Right cardiac atrium (tissue), 5 donors: ENCODE data around the gene TMEM140. TPM values are rescaled to one million over a fixed set of nuclear protein-coding genes. Genes with fewer than 3 reads are reported as not detected.
"Not testable (repeated sequence)": the region's sequence is repeated elsewhere in the genome, so short reads cannot be mapped to it uniquely, and the experiment has no call there.

Source experiments
- ATAC-seq, 2 donors: fragments of 200-7000 bp; cut with Tn5 transposase; one replicate each; pipeline versions ENCODE4 v1.8.0 to v1.9.1; 2020; ENCODE audit warnings: moderate library complexity in 2 of 2, mild to moderate bottlenecking in 1 of 2
- DNase-seq, 3 donors: peaks; one replicate each; pipeline ENCODE4 v3.0.0-alpha.2; 2020
- H3K27ac ChIP-seq: one replicate; pipeline ENCODE4 v1.5.1; 2013; ENCODE audit warnings: mild to moderate bottlenecking, low read length, control low read depth, moderate library complexity
- H3K27me3 ChIP-seq: one replicate; pipeline ENCODE4 v1.6.1; 2013; ENCODE audit not compliant: control insufficient read depth, insufficient read depth
- H3K4me1 ChIP-seq: one replicate; pipeline ENCODE4 v1.6.1; 2013; ENCODE audit warnings: low read length; ENCODE audit not compliant: control insufficient read depth, insufficient read depth
- H3K4me3 ChIP-seq: one replicate; pipeline ENCODE4 v1.5.1; 2013; ENCODE audit warnings: low read length, control low read depth
- H3K9me3 ChIP-seq: one replicate; pipeline ENCODE4 v1.6.1; 2013; ENCODE audit warnings: low read length; ENCODE audit not compliant: control insufficient read depth
- WGBS: extraction: QIAGEN DNeasy Blood & Tissue Kit; methylation state at CpG from one replicate; pipeline ENCODE4 v1.1.7; 2013; 5-methylcytosine and 5-hydroxymethylcytosine counted together
- intact Hi-C, 4 donors: fragments of 100-400 bp; cut with DNase I; formaldehyde crosslinking; loops; one replicate each; pipeline versions ENCODE4 v1.11.0 to v1.14.0; 2022 to 2023
- long read RNA-seq, 4 donors: library from polyadenylated mRNA; unstranded; transcript quantifications; one replicate each; pipeline ENCODE4 v2.0.0, GENCODE V29; 2020 to 2021
- polyA plus RNA-seq: library from polyadenylated mRNA; stranded (reverse); fragments of 200-250 nt; gene quantifications from one replicate; pipeline ENCODE4 v1.2.3, GENCODE V29; 2013
- total RNA-seq, 4 donors: library from RNA; stranded (reverse); fragmentation: NEBNext Ultra II Directional; extraction: Animal tissue kit (Norgen Biotek cat#: 25700); gene quantifications; one replicate each; pipeline ENCODE4 v1.2.1, GENCODE V29; 2021
- donor health status: healthy with polysubstance abuse.
- donor health status: DM: no; HTN: yes; CAD: no.
- donor health status: DM: no; HTN: no; CAD: no.
- donor health status: DM: no; HTN: yes; CAD: no; lungs with severe emphysema.
- donor health status: DM: yes; HTN: yes; CAD: no.

The TMEM140 gene
- 10 to 100 TPM in 2 of 4 donors, 1 to 10 TPM in 2; 6.3 to 13.0 (median 9.9) TPM for total RNA-seq
- 13.3 TPM for polyA plus RNA-seq
- long read RNA-seq, donor 1, transcript TMEM140-201 (2 exons, 1,997 nt) = major isoform, 11 of 13 reads
- long read RNA-seq, donor 1, partial matches to known transcripts = 0 of 13 reads
- long read RNA-seq, donor 1, other reads (novel, unspliced or antisense) = 2 of 13 reads
- long read RNA-seq, donor 2, transcript TMEM140-201 (2 exons, 1,997 nt) = major isoform, 5 of 5 reads
- long read RNA-seq, donor 2, partial matches to known transcripts = 0 of 5 reads
- long read RNA-seq, donor 2, other reads (novel, unspliced or antisense) = 0 of 5 reads
- long read RNA-seq, donor 3, transcript TMEM140-201 (2 exons, 1,997 nt) = major isoform, 22 of 25 reads
- long read RNA-seq, donor 3, partial matches to known transcripts = 0 of 25 reads
- long read RNA-seq, donor 3, other reads (novel, unspliced or antisense) = 3 of 25 reads
- long read RNA-seq, donor 4, transcript TMEM140-201 (2 exons, 1,997 nt) = major isoform, 13 of 13 reads
- long read RNA-seq, donor 4, partial matches to known transcripts = 0 of 13 reads
- long read RNA-seq, donor 4, other reads (novel, unspliced or antisense) = 0 of 13 reads

- ATAC-seq = peak; percentile 74 to 80
- DNase-seq = peak in 2 of 3 donors; percentile 62 to 65
- WGBS = 26% methylated on average over 13 of the region's 13 CpGs
- peaks cover 11% of the 10 kb centered on the region for H3K4me1 ChIP-seq
- peak within 1 kb of the TSS; percentile 75 for H3K4me3 ChIP-seq
- H3K9me3 ChIP-seq = no peaks in the 10 kb centered on the region
- intact Hi-C loops = no loop called here
- H3K27me3 ChIP-seq = no peaks in the 10 kb centered on the region
- peak within 1 kb of the TSS; percentile 97 for H3K27ac ChIP-seq
Observed at GRCh38 chr7:135147899-135148721, at the start of gene TMEM140. TMEM140 (plus strand) TSS chr7:135148072; CDS start chr7:135164442, 16,370 bp downstream.

GRCh38 chr7:135098391-135098790 is 49.5 kb upstream of the TMEM140 start:
- no peak for ATAC-seq
- WGBS = 15% methylated on average over 3 of the region's 3 CpGs
- Histone ChIP-seq H3K4me3 (no peak overlapping the region), H3K27ac (no peak overlapping the region), H3K9me3 (no peaks in the 10 kb centered on the region), H3K27me3 (no peaks in the 10 kb centered on the region), H3K4me1 (no peaks in the 10 kb centered on the region)
- intact Hi-C loops = no loop called here
- no peak for DNase-seq

- no peaks in the 10 kb centered on the region for H3K9me3 ChIP-seq
- no peak for ATAC-seq
- no peaks in the 10 kb centered on the region for H3K27me3 ChIP-seq
- no peaks in the 10 kb centered on the region for H3K4me1 ChIP-seq
- intact Hi-C loops = no loop called here
- no peak overlapping the region for H3K27ac ChIP-seq
- no peak for DNase-seq
- no peak overlapping the region for H3K4me3 ChIP-seq
Observed at GRCh38 chr7:135100856-135101255, 47.0 kb upstream of the TMEM140 start.

GRCh38 chr7:135102372-135102771 is 45.5 kb upstream of the TMEM140 start:
- no peaks in the 10 kb centered on the region for H3K9me3 ChIP-seq
- H3K4me3 ChIP-seq = no peak overlapping the region
- intact Hi-C loops = no loop called here
- no peaks in the 10 kb centered on the region for H3K4me1 ChIP-seq
- no peak overlapping the region for H3K27ac ChIP-seq
- DNase-seq (no peak), ATAC-seq (no peak)
- H3K27me3 ChIP-seq = no peaks in the 10 kb centered on the region

- Histone ChIP-seq H3K27me3 (no peaks in the 10 kb centered on the region), H3K4me1 (no peaks in the 10 kb centered on the region), H3K27ac (no peak overlapping the region), H3K9me3 (no peaks in the 10 kb centered on the region), H3K4me3 (no peak overlapping the region)
- intact Hi-C loops = no loop called here
- DNase-seq (no peak), ATAC-seq (no peak)
- WGBS = 91% methylated on average over 4 of the region's 4 CpGs
Observed at GRCh38 chr7:135109562-135109961, 38.3 kb upstream of the TMEM140 start.

- ATAC-seq (no peak), DNase-seq (no peak)
- no peaks in the 10 kb centered on the region for H3K9me3 ChIP-seq
- intact Hi-C loops = no loop called here
- 83% methylated on average over 1 of the region's 1 CpG for WGBS
- no peak overlapping the region for H3K4me3 ChIP-seq
- H3K27ac ChIP-seq = no peak overlapping the region
- H3K4me1 ChIP-seq = no peaks in the 10 kb centered on the region
- H3K27me3 ChIP-seq = no peaks in the 10 kb centered on the region
Observed at GRCh38 chr7:135109976-135110375, 37.9 kb upstream of the TMEM140 start.

GRCh38 chr7:135111379-135111778 is 36.5 kb upstream of the TMEM140 start:
- no peak for ATAC-seq
- H3K9me3 ChIP-seq = no peaks in the 10 kb centered on the region
- no peak overlapping the region for H3K4me3 ChIP-seq
- no peaks in the 10 kb centered on the region for H3K4me1 ChIP-seq
- WGBS = 70% methylated on average over 2 of the region's 2 CpGs
- no peaks in the 10 kb centered on the region for H3K27me3 ChIP-seq
- DNase-seq = no peak
- intact Hi-C loops = no loop called here
- H3K27ac ChIP-seq = no peak overlapping the region

GRCh38 chr7:135114622-135115021 is 33.2 kb upstream of the TMEM140 start:
- 93% methylated on average over 1 of the region's 1 CpG for WGBS
- intact Hi-C loops = no loop called here
- no peak for ATAC-seq

GRCh38 chr7:135117096-135117495 is 30.8 kb upstream of the TMEM140 start:
- intact Hi-C loops = no loop called here
- H3K4me1 ChIP-seq = no peaks in the 10 kb centered on the region
- no peaks in the 10 kb centered on the region for H3K27me3 ChIP-seq
- ATAC-seq = no peak
- no peak overlapping the region for H3K27ac ChIP-seq
- no peaks in the 10 kb centered on the region for H3K9me3 ChIP-seq
- no peak overlapping the region for H3K4me3 ChIP-seq
- no peak for DNase-seq
- 91% methylated on average over 1 of the region's 1 CpG for WGBS

More at GRCh38 chr7:135114622-135115021, 33.2 kb upstream of the TMEM140 start:
- H3K27me3 ChIP-seq = no peaks in the 10 kb centered on the region
- DNase-seq = no peak
- no peak overlapping the region for H3K4me3 ChIP-seq
- no peaks in the 10 kb centered on the region for H3K4me1 ChIP-seq
- H3K27ac ChIP-seq = no peak overlapping the region
- no peaks in the 10 kb centered on the region for H3K9me3 ChIP-seq

GRCh38 chr7:135121868-135122267 is 26.0 kb upstream of the TMEM140 start:
- H3K4me1 ChIP-seq = no peaks in the 10 kb centered on the region
- H3K9me3 ChIP-seq = no peaks in the 10 kb centered on the region
- H3K27ac ChIP-seq = no peak overlapping the region
- no peak for DNase-seq
- no peak for ATAC-seq
- no peaks in the 10 kb centered on the region for H3K27me3 ChIP-seq
- no peak overlapping the region for H3K4me3 ChIP-seq
- 82% methylated on average over 6 of the region's 6 CpGs for WGBS
- intact Hi-C loops = no loop called here

GRCh38 chr7:135124631-135125030 is 23.2 kb upstream of the TMEM140 start:
- H3K4me3 ChIP-seq, intact Hi-C loops, H3K27me3 ChIP-seq, H3K27ac ChIP-seq, ATAC-seq, H3K9me3 ChIP-seq, H3K4me1 ChIP-seq, DNase-seq: not testable (repeated sequence)
- WGBS = 83% methylated on average over 3 of the region's 3 CpGs
